HepG2 (cell line): ENCODE results near the gene HRC. TPM values are rescaled to one million over a fixed set of nuclear protein-coding genes. Genes with fewer than 3 reads are reported as not detected.

ENCODE experiments used
- CEBPB ChIP-seq: IDR thresholded peaks from 2 replicates; pipeline ENCODE4 v1.6.1; 2011; ENCODE audit warnings: low read depth, low read length, improper control_type of control experiment, borderline replicate concordance
- CENPT ChIP-seq: sonication (generic); formaldehyde crosslinking; IDR thresholded peaks from 2 replicates; pipeline ENCODE4 v1.8.0; 2022; ENCODE audit warnings: low read depth, mild to moderate bottlenecking, moderate library complexity, missing genetic modification reagents
- ELK4 ChIP-seq: sonication (generic); formaldehyde crosslinking; IDR thresholded peaks from 2 replicates; pipeline ENCODE4 v1.9.0; 2021; ENCODE audit warnings: missing genetic modification reagents, borderline replicate concordance
- GRHL1 ChIP-seq: sonication (generic); formaldehyde crosslinking; conservative IDR thresholded peaks from 2 replicates; pipeline ENCODE4 v1.8.0; 2022; ENCODE audit warnings: missing genetic modification reagents
- HMG20A ChIP-seq: IDR thresholded peaks from 2 replicates; pipeline ENCODE4 v1.6.1; 2016; ENCODE audit warnings: borderline replicate concordance
- KAT7 ChIP-seq: IDR thresholded peaks from 2 replicates; pipeline ENCODE4 v1.6.1; 2018; ENCODE audit warnings: borderline replicate concordance, missing compliant biosample characterization
- KDM2A ChIP-seq: sonication (generic); formaldehyde crosslinking; IDR thresholded peaks from 2 replicates; pipeline ENCODE4 v1.4.0; 2020; ENCODE audit warnings: low read depth, missing genetic modification reagents, borderline replicate concordance
- KLF15 ChIP-seq: sonication (generic); formaldehyde crosslinking; IDR thresholded peaks from 2 replicates; pipeline ENCODE4 v1.8.1; 2023; ENCODE audit warnings: borderline replicate concordance, mild to moderate bottlenecking, inconsistent platforms, missing genetic modification reagents, mixed read lengths
- KLF6 ChIP-seq: IDR thresholded peaks from 2 replicates; pipeline ENCODE4 v1.8.0; 2016; ENCODE audit warnings: missing biosample characterization, missing genetic modification reagents
- NFKBIZ ChIP-seq: IDR thresholded peaks from 2 replicates; pipeline ENCODE4 v1.6.1; 2018; ENCODE audit warnings: missing genetic modification reagents, missing compliant biosample characterization
- SATB2 ChIP-seq: sonication (generic); formaldehyde crosslinking; IDR thresholded peaks from 2 replicates; pipeline ENCODE4 v1.5.0; 2020; ENCODE audit warnings: missing genetic modification reagents
- SNAPC5 ChIP-seq: sonication (generic); formaldehyde crosslinking; IDR thresholded peaks from 2 replicates; pipeline ENCODE4 v1.8.1; 2023; ENCODE audit warnings: mild to moderate bottlenecking, missing genetic modification reagents, borderline replicate concordance
- SP5 ChIP-seq: IDR thresholded peaks from 2 replicates; pipeline ENCODE4 v1.6.1; 2016; ENCODE audit warnings: low read depth, borderline replicate concordance
- TIGD3 ChIP-seq: sonication (generic); formaldehyde crosslinking; IDR thresholded peaks from 2 replicates; pipeline ENCODE4 v1.5.1; 2020; ENCODE audit warnings: mild to moderate bottlenecking, missing genetic modification reagents, borderline replicate concordance
- ZBTB38 ChIP-seq: sonication (generic); formaldehyde crosslinking; IDR thresholded peaks from 2 replicates; pipeline ENCODE4 v1.5.1; 2020; ENCODE audit warnings: mild to moderate bottlenecking, missing genetic modification reagents
- ZNF251 ChIP-seq: sonication (generic); formaldehyde crosslinking; IDR thresholded peaks from 2 replicates; pipeline ENCODE4 v1.9.0; 2021; ENCODE audit warnings: mild to moderate bottlenecking, missing genetic modification reagents
- ZNF350 ChIP-seq: sonication (generic); formaldehyde crosslinking; IDR thresholded peaks from 2 replicates; pipeline ENCODE4 v1.4.0; 2020; ENCODE audit warnings: mild to moderate bottlenecking, low read depth, missing genetic modification reagents, borderline replicate concordance
- ZNF414 ChIP-seq: sonication (generic); formaldehyde crosslinking; IDR thresholded peaks from 2 replicates; pipeline ENCODE4 v1.5.0; 2020; ENCODE audit warnings: missing genetic modification reagents
- ZNF430 ChIP-seq: sonication (generic); formaldehyde crosslinking; IDR thresholded peaks from 2 replicates; pipeline ENCODE4 v1.9.0; 2021; ENCODE audit warnings: mild to moderate bottlenecking, missing genetic modification reagents
- ZNF546 ChIP-seq: sonication (generic); formaldehyde crosslinking; conservative IDR thresholded peaks from 2 replicates; pipeline ENCODE4 v1.8.1; 2023; ENCODE audit warnings: mild to moderate bottlenecking, missing genetic modification reagents
- ZNF616 ChIP-seq: sonication (generic); formaldehyde crosslinking; IDR thresholded peaks from 2 replicates; pipeline ENCODE4 v1.5.0; 2020; ENCODE audit warnings: low read depth, mild to moderate bottlenecking, missing genetic modification reagents
- ZNF652 ChIP-seq: IDR thresholded peaks from 2 replicates; pipeline ENCODE4 v1.6.1; 2016; ENCODE audit warnings: low read depth, borderline replicate concordance
- ZNF660 ChIP-seq: sonication (generic); formaldehyde crosslinking; IDR thresholded peaks from 2 replicates; pipeline ENCODE4 v1.5.1; 2020; ENCODE audit warnings: mild to moderate bottlenecking, low read depth, missing genetic modification reagents, borderline replicate concordance
- ZNF75D ChIP-seq: sonication (generic); formaldehyde crosslinking; IDR thresholded peaks from 2 replicates; pipeline ENCODE4 v1.8.1; 2023; ENCODE audit warnings: missing genetic modification reagents, mild to moderate bottlenecking, borderline replicate concordance
- ZNF761 ChIP-seq: sonication (generic); formaldehyde crosslinking; conservative IDR thresholded peaks from 2 replicates; pipeline ENCODE4 v1.4.0; 2020; ENCODE audit warnings: mild to moderate bottlenecking, missing genetic modification reagents
- polyA plus RNA-seq, 8 experiments: library from polyadenylated mRNA; depleted of rRNA in 3 of 8; stranded (reverse) in 7 of 8; unstranded in 1 of 8; fragments of >200 nt; fragmentation: Illumina TruSeq in 4 of 8; extraction: Trizol in 4 of 8; gene quantifications; 2 replicates each; pipeline versions ENCODE4 v1.2.1 to v1.2.3, GENCODE V29; 2011 to 2016; ENCODE audit warnings: low read depth in 4 of 8, missing spikeins in 1 of 8, mixed read lengths in 1 of 8; ENCODE audit not compliant: insufficient read depth in 1 of 8
- total RNA-seq, 5 experiments: library from RNA; depleted of rRNA; stranded (reverse); fragments of >200 nt; fragmentation: Illumina TruSeq; extraction: Trizol; gene quantifications; 2 replicates each; pipeline ENCODE4 v1.2.3, GENCODE V29; 2016; ENCODE audit warnings: low read depth in 1 of 5

Gene HRC
- total and polyA plus RNA-seq, 2 of the 13 experiments (the other 11 are each of a cell fraction or from before 2014, with no cell fraction given): 3.6 to 15.4 TPM

- no peak for TF ChIP-seq SNAPC5 (CRISPR knock-in tag)
- peak; percentile 92 for TF ChIP-seq KDM2A (CRISPR knock-in tag)
- peak; percentile 76; the same call in 1 of the 2 replicates for TF ChIP-seq ZNF546 (CRISPR knock-in tag)
- peak; percentile 80 for TF ChIP-seq ZBTB38 (CRISPR knock-in tag)
- no peak; the same call in 1 of the 2 replicates for TF ChIP-seq ZNF430
- no peak for TF ChIP-seq ZNF414 (CRISPR knock-in tag)
- TF ChIP-seq ZNF761 (CRISPR knock-in tag): peak; percentile 91
- peak; percentile 65 for TF ChIP-seq SP5
- no peak for TF ChIP-seq ZNF251 (CRISPR knock-in tag)
- no peak for TF ChIP-seq ZNF660 (CRISPR knock-in tag)
- TF ChIP-seq KLF6 (CRISPR knock-in tag): peak; percentile 71; the same call in 1 of the 2 replicates
- peak; percentile 64; the same call in 1 of the 2 replicates for TF ChIP-seq ZNF616
- TF ChIP-seq TIGD3 (CRISPR knock-in tag): no peak
- no peak for TF ChIP-seq ELK4 (CRISPR knock-in tag)
- TF ChIP-seq CEBPB: no peak
- TF ChIP-seq HMG20A (CRISPR knock-in tag): no peak
- TF ChIP-seq KLF15: peak; percentile 65; the same call in 1 of the 2 replicates
- no peak for TF ChIP-seq GRHL1 (CRISPR knock-in tag)
- TF ChIP-seq KAT7 (CRISPR knock-in tag): 0 out of 2 replicates have a peak, but pooled peaks have one; percentile 44
- peak; percentile 59; the same call in 1 of the 2 replicates for TF ChIP-seq NFKBIZ (CRISPR knock-in tag)
- no peak for TF ChIP-seq SATB2 (CRISPR knock-in tag)
- no peak for TF ChIP-seq ZNF75D (CRISPR knock-in tag)
- TF ChIP-seq CENPT (CRISPR knock-in tag): no peak; the same call in 1 of the 2 replicates
- TF ChIP-seq ZNF350 (CRISPR knock-in tag): peak; percentile 72
- no peak for TF ChIP-seq ZNF652 (CRISPR knock-in tag)
Measured at GRCh38 chr19:49118565-49119410, 36.4 kb downstream of the HRC start, which contains the start of gene C19orf73 (continued).
